G401.6 (cell line): ENCODE results near the gene DSPP.
A peak's percentile ranks its signal among the peaks of the same experiment; 100 is the strongest.
"Not testable (repeated sequence)": the region's sequence is repeated elsewhere in the genome, so short reads cannot be mapped to it uniquely, and the experiment has no call there.

Experiments
- FAIRE-seq: peaks from 2 replicates; lab custom pipeline; 2012; peaks lifted over from hg19 to GRCh38; lab: Jason Lieb, UNC

DSPP gene

GRCh38 chr4:87608229-87608628 lies at the start of gene DSPP:
Gene DSPP, plus strand, starts transcription at chr4:87608529. Its CDS starts 2,380 bp downstream, at chr4:87610909.
- no peak for FAIRE-seq

DNA sequence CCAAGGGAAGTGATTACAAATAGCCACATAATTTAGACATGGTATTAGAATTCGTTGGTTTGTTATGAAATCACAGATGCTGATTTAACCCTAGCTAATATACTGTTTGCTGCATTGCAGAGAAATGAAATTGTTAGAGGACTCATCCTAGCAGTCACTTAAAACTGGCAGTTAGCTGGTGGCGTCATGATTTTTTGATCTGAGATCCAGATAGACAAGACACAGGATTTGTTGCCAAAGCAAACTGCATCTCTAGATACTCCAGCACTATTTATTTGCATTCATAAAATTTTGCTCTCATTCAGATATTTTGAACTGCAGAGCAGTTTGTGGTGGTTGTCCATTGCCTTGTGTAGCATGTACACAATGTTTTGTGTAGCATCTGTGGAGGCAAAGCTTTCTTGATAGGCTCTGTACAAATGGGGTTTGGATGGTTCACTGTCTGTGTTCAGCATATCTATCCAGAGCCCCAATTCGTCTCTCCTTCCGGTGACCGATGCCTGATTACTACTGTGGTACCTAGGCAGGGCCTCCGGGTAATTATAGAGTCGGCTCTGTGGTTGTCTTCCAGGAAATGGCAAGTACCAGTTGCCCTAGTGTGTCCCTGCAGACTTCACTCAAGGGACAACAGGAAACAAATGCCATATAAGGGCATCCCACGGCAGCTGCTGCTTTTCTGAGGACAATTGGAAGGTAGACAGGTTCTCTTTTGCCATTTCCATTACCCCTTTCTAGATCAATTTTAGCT lies 49.1 kb upstream of the DSPP start:
- no peak for FAIRE-seq

GRCh38 chr4:87560802-87561201 lies 47.5 kb upstream of the DSPP start:
- FAIRE-seq: no peak

GRCh38 chr4:87565746-87566145 lies 42.6 kb upstream of the DSPP start:
- no peak for FAIRE-seq

DNA sequence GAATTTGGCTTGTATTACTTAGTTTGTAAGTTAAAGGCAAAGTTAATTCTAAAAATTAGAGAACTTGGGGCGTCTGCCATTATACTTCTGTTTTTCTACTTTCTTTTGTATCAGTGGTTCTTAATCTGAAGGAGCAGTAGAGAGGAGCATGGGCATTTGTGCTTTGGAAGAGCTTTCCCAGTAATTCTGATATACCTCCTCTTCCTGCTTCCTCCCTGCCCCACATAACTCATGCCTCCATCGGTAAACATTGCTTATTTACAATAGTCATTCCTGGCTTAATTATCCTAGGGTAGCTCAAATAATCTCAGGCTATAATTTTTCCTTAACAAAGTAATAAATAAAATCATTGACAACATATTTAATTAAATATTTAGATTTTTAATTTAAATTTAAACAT lies 42.1 kb upstream of the DSPP start:
- FAIRE-seq: no peak

- FAIRE-seq: no peak
Measured at GRCh38 chr4:87567191-87567590, 41.1 kb upstream of the DSPP start.

GRCh38 chr4:87570290-87570805 lies 38.0 kb upstream of the DSPP start:
- no peak for FAIRE-seq

DNA sequence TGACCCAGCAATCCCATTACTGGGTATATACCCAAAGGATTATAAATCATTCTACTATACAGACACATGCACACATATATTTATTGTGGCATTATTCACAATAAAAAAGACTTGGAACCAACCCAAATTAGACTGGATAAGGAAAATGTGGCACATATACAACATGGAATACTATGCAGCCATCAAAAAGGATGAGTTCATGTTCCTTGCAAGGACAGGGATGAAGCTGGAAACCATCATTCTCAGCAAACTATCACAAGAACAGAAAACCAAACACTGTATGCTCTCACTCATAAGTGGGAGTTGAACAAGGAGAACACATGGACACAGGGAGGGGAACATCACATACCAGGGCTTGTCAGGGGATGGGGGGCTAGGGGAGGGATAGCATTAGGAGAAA lies 34.0 kb upstream of the DSPP start:
- not testable (repeated sequence) for FAIRE-seq

- no peak for FAIRE-seq
Measured at GRCh38 chr4:87574996-87575395, 33.3 kb upstream of the DSPP start.

DNA sequence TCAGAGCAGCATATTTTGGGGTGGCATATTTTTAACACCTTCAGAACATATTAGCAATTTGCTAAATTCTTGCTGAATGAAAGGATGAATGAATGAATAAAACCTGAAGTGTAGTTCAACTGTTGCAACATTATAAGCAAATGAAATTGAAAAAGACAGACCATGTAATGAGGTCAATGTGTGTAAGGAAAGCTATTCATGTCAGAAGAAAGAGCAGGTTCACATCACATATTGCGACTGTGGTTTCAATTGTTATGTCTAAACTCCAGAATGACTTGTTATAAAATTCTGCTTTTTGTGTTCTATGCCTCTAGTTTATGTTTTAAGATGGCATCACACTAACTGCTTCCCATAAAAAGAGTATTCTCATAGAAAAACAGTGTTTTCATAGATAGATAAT lies 32.9 kb upstream of the DSPP start:
- no peak for FAIRE-seq

- FAIRE-seq: peak; percentile 27
Measured at GRCh38 chr4:87575983-87576382, 32.3 kb upstream of the DSPP start.

GRCh38 chr4:87579478-87579877 lies 28.9 kb upstream of the DSPP start:
- FAIRE-seq: no peak

DNA sequence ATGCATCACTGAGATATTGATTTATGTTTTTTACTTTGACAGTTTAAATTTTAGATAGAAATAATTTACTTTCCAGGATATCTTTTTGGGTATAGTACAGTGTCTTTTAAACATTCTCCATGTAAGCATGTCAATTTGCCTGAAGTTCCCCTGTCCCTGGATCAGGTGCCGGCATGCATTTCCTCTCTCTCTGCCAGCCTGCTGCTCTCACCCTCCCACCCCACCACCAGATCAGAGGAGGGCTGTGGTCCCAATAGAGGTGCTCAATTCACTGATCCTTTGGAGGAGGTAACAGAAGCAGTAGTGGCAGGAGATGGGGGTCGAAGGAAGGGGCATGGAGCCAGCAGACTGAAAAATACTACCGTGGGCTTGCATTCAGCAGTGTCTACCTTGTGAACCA lies 28.3 kb upstream of the DSPP start:
- no peak for FAIRE-seq

DNA sequence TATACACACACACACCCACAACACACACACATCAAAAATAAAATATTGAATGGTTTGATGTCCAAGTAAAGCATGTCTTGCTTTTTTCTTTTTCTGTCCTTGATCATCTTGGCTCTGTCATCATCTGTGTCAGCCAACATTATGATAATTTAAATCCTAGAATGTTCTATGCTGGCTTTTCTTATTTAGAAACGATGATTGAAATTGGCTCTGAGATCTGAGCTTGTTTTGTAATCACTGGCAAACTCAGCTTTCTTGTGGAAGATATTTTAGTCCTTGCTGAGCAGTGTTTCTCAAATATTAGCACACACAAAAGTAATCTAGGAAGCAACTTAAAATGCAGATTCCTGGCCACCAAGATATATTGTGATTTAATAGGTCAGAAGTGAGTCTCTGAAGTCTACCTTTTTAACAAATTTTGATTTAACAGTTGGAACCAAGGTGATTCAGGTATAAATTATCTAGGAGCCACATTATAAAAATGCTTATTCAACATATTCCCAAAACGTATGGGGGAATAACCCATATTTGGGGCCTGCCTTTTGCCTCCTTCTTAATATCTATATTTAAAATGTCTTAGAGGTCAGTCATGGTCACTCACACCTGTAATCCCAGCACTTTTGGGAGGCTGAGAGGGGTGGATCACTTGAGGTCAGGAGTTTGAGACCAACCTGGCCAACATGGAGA lies 24.0 kb upstream of the DSPP start:
- FAIRE-seq: no peak

GRCh38 chr4:87589531-87589930 lies 18.8 kb upstream of the DSPP start:
- FAIRE-seq: no peak

DNA sequence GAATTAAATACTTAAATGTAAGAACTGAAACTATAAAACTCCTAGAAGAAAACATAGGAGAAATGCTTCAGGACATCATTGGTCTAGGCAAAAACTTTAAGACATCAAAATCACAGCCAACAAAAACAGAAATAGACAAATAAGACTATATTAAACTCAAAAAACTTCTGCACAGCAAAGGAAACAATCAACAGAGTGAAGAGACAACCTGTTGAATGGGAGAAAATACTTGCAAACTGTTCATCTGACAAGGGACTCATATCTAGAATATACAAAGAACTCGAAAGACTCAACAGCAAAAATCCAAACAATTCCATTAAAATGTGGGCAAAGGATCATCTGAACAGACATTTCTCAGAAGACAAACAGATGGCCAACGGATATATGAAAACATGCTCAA lies 16.2 kb upstream of the DSPP start:
- no peak for FAIRE-seq

DNA sequence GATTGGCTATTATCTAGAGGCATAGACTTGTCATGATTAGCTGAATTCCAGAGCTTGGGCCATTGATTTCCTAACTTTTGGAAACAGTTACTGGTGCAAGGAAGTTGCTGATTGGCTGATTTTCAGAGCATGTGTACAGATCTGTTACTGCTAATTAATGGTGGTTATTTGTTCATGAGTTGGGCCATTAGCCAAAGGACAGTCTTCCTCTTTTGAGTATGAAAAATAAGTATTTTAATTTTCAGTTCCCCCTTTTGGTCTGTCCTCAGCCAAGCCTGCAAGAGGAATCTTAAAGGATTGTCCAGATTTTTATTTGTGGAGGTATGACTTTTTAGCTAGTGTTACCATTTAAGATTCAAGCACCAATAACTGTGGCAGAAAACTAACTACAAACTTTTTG lies 7.0 kb upstream of the DSPP start:
- no peak for FAIRE-seq

- no peak for FAIRE-seq
Measured at GRCh38 chr4:87614292-87614890, 6.1 kb downstream of the DSPP start.

DNA sequence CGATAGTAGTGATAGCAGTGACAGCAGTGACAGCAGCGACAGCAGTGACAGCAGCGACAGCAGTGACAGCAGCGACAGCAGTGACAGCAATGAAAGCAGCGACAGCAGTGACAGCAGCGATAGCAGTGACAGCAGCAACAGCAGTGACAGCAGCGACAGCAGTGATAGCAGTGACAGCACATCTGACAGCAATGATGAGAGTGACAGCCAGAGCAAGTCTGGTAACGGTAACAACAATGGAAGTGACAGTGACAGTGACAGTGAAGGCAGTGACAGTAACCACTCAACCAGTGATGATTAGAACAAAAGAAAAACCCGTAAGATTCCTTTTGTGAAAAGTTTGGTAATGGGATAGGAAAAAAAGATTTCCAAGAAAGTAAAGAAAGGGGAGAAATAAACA lies 7.9 kb downstream of the DSPP start:
- no peak for FAIRE-seq

GRCh38 chr4:87620086-87620485 lies 11.8 kb downstream of the DSPP start:
- FAIRE-seq: no peak

GRCh38 chr4:87620491-87620890 lies 12.2 kb downstream of the DSPP start:
- no peak for FAIRE-seq

GRCh38 chr4:87622303-87622702 lies 14.0 kb downstream of the DSPP start:
- FAIRE-seq: no peak

DNA sequence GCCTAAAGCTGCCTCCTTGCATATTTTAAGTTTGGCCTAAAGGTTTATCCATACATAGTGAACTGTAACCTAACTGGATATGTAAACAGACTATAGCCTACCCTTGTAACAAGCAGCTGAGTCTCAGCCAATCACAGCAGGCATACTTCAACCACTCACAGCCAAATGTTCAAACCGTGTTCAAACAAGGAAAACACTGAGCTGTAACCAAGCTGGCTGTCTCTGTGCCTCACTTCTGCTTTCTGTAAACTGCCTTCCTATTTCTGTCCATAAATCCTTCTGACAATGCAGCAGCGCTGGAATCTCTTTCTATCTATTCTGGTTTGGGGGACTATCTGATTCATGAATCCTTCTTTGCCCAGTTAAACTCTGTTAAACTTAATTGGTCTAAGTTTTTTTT lies 16.4 kb downstream of the DSPP start:
- FAIRE-seq: no peak
